ENCODE results near the gene KCNMA1. TPM values are rescaled to one million over a fixed set of nuclear protein-coding genes. Genes with fewer than 3 reads are reported as not detected.

The KCNMA1 gene
- total RNA-seq, 1 experiment from 2014 or later = 0.49 TPM

- no peaks in the 10 kb centered on the region for H3K79me2 ChIP-seq (ENCODE audit: insufficient read depth, low read length)
- no peaks in the 10 kb centered on the region for H3K4me1 ChIP-seq (ENCODE audit: control insufficient read depth in 1 of 2, insufficient read depth in 2 of 2, low read length in 2 of 2)
- H3K27me3 ChIP-seq (ENCODE audit: insufficient read depth, low read length) = no peaks in the 10 kb centered on the region
- H3K9me2 ChIP-seq (ENCODE audit: insufficient read depth) = no peaks in the 10 kb centered on the region
- H2AFZ ChIP-seq (ENCODE audit: low read depth, low read length, poor library complexity, severe bottlenecking) = no peak overlapping the region
- CTCF ChIA-PET = interaction anchor here (0.6 kb wide), 1 partner anchor 44 kb away, joined by 3 read pairs; no protein-coding TSS in a partner anchor
- H4K20me1 ChIP-seq (ENCODE audit: insufficient read depth) = no peaks in the 10 kb centered on the region
- H3K4me2 ChIP-seq (ENCODE audit: low read length) = no peak overlapping the region
- no peaks in the 10 kb centered on the region for H3K9me3 ChIP-seq (ENCODE audit: control insufficient read depth in 1 of 2, insufficient read depth in 1 of 2, low read depth in 1 of 2, low read length in 2 of 2)
- no peak overlapping the region for H3K9ac ChIP-seq (ENCODE audit: low read length)
- ATAC-seq = no peak
- POLR2A ChIA-PET = no interaction called here
- RAD21 ChIA-PET (ENCODE audit: low non-redundant PET in 1 of 2, low total read pairs in 2 of 2, uncharacterized antibody in 2 of 2, unreplicated experiment in 2 of 2) = no interaction called here
- no peak for DNase-seq (ENCODE audit: low read depth, low spot score)
- BruUV-seq (replicated peaks) = no TSS peak
- H3K36me3 ChIP-seq (ENCODE audit: control insufficient read depth in 1 of 2, insufficient read depth in 2 of 2, low read length in 2 of 2) = no peaks in the 10 kb centered on the region
- no peak for TF ChIP-seq MAX (IDR thresholded peaks at IDR 0.05)
- no peak for TF ChIP-seq YY1 (IDR thresholded peaks at IDR 0.05; ENCODE audit: extremely low read depth, insufficient replicate concordance, low read depth, low read length)
- no peak for TF ChIP-seq CTCF (IDR thresholded peaks at IDR 0.05 in 2 of 3, conservative IDR thresholded peaks at IDR 0.05 in 1 of 3; ENCODE audit: borderline replicate concordance in 1 of 3, insufficient read depth in 1 of 3, low read depth in 2 of 3, low read length in 2 of 3)
- no peak for TF ChIP-seq POLR2A (IDR thresholded peaks at IDR 0.05; ENCODE audit: borderline replicate concordance, extremely low read depth, insufficient read depth, insufficient read length)
- no peak for TF ChIP-seq ELF1 (IDR thresholded peaks at IDR 0.05; ENCODE audit: borderline replicate concordance, low read depth)
- no peak for TF ChIP-seq SRF (IDR thresholded peaks at IDR 0.05; ENCODE audit: low read depth)
- TF ChIP-seq, protein P1, sequence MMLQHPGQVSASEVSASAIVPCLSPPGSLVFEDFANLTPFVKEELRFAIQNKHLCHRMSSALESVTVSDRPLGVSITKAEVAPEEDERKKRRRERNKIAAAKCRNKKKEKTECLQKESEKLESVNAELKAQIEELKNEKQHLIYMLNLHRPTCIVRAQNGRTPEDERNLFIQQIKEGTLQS (IDR thresholded peaks at IDR 0.05) = no peak
- TF ChIP-seq CEBPB (IDR thresholded peaks at IDR 0.05; ENCODE audit: low read depth) = no peak
- TF ChIP-seq, protein P2, sequence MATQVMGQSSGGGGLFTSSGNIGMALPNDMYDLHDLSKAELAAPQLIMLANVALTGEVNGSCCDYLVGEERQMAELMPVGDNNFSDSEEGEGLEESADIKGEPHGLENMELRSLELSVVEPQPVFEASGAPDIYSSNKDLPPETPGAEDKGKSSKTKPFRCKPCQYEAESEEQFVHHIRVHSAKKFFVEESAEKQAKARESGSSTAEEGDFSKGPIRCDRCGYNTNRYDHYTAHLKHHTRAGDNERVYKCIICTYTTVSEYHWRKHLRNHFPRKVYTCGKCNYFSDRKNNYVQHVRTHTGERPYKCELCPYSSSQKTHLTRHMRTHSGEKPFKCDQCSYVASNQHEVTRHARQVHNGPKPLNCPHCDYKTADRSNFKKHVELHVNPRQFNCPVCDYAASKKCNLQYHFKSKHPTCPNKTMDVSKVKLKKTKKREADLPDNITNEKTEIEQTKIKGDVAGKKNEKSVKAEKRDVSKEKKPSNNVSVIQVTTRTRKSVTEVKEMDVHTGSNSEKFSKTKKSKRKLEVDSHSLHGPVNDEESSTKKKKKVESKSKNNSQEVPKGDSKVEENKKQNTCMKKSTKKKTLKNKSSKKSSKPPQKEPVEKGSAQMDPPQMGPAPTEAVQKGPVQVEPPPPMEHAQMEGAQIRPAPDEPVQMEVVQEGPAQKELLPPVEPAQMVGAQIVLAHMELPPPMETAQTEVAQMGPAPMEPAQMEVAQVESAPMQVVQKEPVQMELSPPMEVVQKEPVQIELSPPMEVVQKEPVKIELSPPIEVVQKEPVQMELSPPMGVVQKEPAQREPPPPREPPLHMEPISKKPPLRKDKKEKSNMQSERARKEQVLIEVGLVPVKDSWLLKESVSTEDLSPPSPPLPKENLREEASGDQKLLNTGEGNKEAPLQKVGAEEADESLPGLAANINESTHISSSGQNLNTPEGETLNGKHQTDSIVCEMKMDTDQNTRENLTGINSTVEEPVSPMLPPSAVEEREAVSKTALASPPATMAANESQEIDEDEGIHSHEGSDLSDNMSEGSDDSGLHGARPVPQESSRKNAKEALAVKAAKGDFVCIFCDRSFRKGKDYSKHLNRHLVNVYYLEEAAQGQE (IDR thresholded peaks at IDR 0.05; ENCODE audit: low read depth) = no peak
- TF ChIP-seq POLR2AphosphoS5 (IDR thresholded peaks at IDR 0.05; ENCODE audit: low read depth, low read length) = no peak
- TF ChIP-seq EGR1 (IDR thresholded peaks at IDR 0.05; ENCODE audit: low read depth) = no peak
- TF ChIP-seq SP1 (IDR thresholded peaks at IDR 0.05; ENCODE audit: low read depth) = no peak
- intact Hi-C loops (cut with micrococcal nuclease) = no loop called here
- H3K4me3 ChIP-seq (replicated peaks in 1 of 2; ENCODE audit: low read depth in 1 of 2, low read length in 2 of 2) = no peak overlapping the region
- H3K27ac ChIP-seq (ENCODE audit: low read depth, low read length) = no peak overlapping the region
These were observed 174.1 kb downstream of the KCNMA1 start for GRCh38 chr10:77463499-77463898.

All from HCT116 (cell line).